SKM-1 treated with dmso at 0.1 percent for 144 hours (cell line): ENCODE measurements around the gene TMEM229B.

ENCODE experiments used
- DNase-seq: peaks from one replicate; lab custom pipeline; 2025; ENCODE audit not compliant: unreplicated experiment; lab: John Stamatoyannopoulos, UW

Gene TMEM229B

GRCh38 chr14:67490196-67490595 is 1.7 kb upstream of the TMEM229B start:
- DNase-seq: no peak

GRCh38 chr14:67487332-67487731 is 1.2 kb downstream of the TMEM229B start:
- DNase-seq: no peak

GRCh38 chr14:67486890-67487289 is 1.6 kb downstream of the TMEM229B start:
- no peak for DNase-seq

GRCh38 chr14:67485501-67486095 is 2.9 kb downstream of the TMEM229B start:
- DNase-seq: no peak

- no peak for DNase-seq
Observed at GRCh38 chr14:67483579-67484285, 4.8 kb downstream of the TMEM229B start.

GRCh38 chr14:67482231-67483164 is 6.0 kb downstream of the TMEM229B start:
- no peak for DNase-seq

- DNase-seq: no peak
Observed at GRCh38 chr14:67480011-67480410, 8.5 kb downstream of the TMEM229B start.

- DNase-seq: no peak
Observed at GRCh38 chr14:67478800-67479084, 9.8 kb downstream of the TMEM229B start.

GRCh38 chr14:67477926-67478799 is 10.4 kb downstream of the TMEM229B start:
- DNase-seq: no peak

GRCh38 chr14:67474366-67474765 is 14.2 kb downstream of the TMEM229B start:
- DNase-seq: no peak

- DNase-seq: no peak
Observed at GRCh38 chr14:67473290-67474082, 15.0 kb downstream of the TMEM229B start.

- no peak for DNase-seq
Observed at GRCh38 chr14:67472726-67473125, 15.8 kb downstream of the TMEM229B start.

GRCh38 chr14:67469954-67470353 is 18.6 kb downstream of the TMEM229B start:
- DNase-seq: no peak

GRCh38 chr14:67468378-67468730 is 20.2 kb downstream of the TMEM229B start:
- no peak for DNase-seq

- no peak for DNase-seq
Observed at GRCh38 chr14:67467134-67467533, 21.4 kb downstream of the TMEM229B start.

- DNase-seq: no peak
Observed at GRCh38 chr14:67464879-67465278, 23.6 kb downstream of the TMEM229B start.

GRCh38 chr14:67464377-67464776 is 24.1 kb downstream of the TMEM229B start:
- DNase-seq: no peak

GRCh38 chr14:67463900-67464299 is 24.6 kb downstream of the TMEM229B start:
- DNase-seq: no peak

- DNase-seq: no peak
Observed at GRCh38 chr14:67461996-67462395, 26.5 kb downstream of the TMEM229B start.

GRCh38 chr14:67461341-67461985 is 27.1 kb downstream of the TMEM229B start:
- no peak for DNase-seq
